ENCODE data around the gene HPS1.

HPS1 gene

GRCh38 chr10:98463976-98464754 is 17.4 kb upstream of the HPS1 start:
- DNase-seq (ENCODE audit: low read depth): no peak

DNA sequence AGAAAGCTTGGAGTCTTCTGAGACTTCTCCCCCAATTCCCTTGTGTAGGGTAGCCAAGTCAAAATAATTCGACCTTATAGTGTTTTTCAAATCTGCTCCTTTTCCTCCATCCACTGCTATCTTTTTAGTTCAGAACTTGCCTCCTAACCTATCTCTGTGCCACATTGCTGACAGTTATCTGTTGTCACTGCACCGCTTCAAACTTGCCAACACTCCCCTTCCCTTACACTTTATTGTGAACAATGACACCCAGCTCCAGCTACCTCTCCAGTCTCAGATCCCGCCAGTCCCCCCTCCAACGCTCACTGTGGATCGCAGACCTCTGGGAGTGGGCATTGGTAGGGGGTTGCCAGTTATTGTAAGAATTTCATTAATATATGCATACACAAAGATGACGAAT is 16.3 kb upstream of the HPS1 start:
- DNase-seq (ENCODE audit: low read depth): no peak

DNA sequence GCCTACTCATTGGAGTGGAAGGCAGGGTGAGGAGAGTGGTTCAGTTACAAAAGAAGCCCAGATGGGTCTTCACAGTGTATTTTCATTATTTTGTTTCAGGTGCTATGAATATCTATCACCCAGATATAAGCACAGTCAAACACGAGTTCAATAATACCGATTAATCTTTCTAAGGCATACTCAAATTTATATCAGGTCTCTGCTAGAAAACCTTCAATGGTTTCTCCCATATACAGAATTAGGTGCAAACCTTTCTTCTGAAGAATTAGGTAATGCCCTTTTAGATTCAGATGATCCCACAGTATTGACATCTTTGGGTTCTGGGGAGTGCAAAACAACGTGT is 14.7 kb upstream of the HPS1 start:
- no peak for DNase-seq (ENCODE audit: low read depth)

DNA sequence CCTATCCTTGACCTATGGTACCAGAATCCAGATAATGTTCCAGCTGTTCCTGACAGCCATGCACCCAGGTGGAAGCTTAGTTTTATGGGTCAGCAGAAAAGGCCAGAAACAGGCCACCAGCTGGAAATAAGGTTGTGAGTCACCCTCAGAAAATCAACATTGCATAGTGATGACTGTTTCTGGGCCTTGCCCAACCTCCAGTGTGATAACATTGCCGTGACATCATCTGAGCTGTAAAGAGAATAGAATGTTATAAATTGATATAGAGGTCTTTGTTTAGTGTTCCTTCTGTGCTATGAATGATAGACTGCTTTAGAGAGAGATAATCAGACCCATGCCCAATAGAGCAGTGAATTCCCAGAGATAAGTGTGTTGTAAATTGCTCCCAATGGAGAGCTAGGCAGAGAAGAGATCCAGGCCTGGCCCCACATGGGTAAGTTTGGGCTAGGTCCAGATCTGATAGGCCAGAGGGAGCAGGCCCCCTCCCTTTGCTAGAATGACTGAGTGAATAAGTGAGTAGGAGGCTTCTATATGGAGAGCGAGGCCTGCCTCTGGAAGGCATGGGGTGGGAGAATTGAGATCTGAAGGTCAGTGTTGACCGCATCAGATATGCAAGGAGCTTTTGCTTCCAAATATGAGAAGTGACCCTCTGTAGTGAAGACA is 14.2 kb upstream of the HPS1 start:
- no peak for DNase-seq (ENCODE audit: low read depth)

- no peak for DNase-seq (ENCODE audit: low read depth)
These were observed 12.4 kb upstream of the HPS1 start for GRCh38 chr10:98458809-98459784.

DNA sequence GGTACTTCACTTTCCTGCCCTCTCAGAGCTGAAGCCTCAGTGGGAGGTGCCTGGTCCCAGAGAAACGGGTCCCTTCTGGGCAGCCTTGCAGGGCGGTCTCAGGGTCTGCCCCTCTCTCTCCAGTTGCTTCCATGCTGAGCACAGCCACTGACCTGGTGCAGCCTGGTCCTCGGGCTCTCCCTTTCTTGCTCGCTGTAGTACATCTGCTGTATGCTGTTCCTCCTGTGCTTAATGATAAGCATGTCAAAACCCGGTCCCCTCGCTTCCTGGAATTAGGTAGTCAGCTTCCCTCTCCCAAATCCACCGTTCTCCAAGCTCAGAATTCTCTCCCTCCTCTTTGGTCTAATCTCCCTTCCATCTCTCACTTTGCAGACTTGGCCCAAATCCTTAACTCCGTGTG is 11.0 kb upstream of the HPS1 start:
- DNase-seq (ENCODE audit: low read depth): no peak

DNA sequence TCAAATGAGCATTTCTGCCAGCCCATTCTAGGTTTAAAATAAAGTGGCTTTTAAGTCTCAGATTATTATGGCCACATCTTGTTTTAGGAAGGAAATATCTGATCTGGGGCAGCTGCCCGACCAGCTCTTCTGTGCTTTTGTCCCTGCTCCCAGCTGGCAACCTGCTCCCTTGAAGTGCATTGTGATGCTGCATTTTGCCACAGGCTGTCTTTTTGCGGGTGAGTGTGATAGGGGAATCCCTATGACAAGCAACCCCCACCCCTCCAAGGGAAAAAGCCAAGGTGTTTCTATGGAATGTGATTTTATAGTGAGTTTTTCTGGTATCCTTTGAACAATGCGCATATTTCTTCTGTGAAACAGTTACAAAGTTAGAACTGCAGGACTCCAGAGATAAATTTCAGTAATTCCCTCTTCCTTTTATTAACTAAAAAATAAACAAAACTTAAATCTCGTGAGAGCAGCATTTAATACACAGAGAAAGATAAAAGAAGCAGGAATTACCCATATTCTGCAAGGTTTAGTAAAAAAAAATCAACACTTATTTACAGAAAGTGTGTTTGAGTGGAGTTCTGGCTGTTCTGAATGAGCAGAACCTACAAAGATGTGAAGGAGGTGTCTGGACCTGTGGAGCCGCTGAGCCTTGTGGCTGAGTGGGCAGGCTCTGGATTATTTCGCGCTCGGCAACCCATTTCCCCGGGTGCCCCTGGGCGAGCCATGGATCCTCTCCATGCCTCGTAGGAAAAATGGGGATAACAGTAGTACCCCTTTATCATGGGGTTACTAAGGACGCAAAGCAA is 10.1 kb upstream of the HPS1 start:
- DNase-seq (ENCODE audit: low read depth): no peak

DNA sequence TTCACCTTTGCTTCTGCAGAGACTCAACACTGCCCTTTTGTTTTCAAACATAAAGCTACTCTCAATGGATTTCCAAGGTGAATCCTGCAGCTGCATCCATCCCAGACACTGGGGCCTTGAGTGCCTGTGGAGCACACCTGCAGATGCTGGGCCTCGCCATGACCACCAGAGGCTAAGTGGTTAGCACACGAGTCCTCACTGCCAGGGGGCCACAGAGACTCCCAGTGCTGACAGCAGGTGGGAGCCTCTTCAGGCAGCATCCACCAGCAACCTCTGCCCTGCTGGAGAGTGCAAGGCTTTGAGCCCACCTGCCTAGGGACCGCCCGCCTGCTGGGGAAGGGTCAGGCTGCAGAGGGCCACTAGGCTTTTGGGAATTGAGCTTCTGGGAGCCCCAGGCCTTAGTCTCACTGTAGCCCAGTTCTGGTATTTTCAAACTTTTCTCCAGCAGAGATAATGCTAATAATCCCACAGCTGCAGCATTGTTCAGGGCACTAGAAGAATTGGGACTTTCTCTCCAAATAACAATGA is 9.4 kb upstream of the HPS1 start:
- no peak for DNase-seq (ENCODE audit: low read depth)

DNA sequence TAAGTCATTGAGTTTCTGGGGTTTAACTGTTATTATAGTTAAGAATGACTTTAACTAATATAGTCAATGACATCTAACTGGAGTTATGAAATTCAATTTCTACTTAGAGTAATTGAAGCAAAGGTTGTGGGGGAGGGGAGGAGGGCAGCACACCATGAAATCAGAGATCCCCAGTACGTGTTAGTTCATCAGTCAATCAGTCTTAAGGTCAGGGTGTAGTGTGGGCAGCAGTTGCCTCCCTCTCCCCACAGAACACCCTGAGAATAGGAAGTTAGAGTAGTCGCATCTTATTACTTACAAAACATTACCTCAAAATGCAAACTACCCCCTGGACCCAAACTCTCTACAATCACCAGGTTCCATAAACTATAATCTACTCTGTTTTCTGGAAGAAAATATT is 7.0 kb upstream of the HPS1 start:
- DNase-seq (ENCODE audit: low read depth): no peak

DNA sequence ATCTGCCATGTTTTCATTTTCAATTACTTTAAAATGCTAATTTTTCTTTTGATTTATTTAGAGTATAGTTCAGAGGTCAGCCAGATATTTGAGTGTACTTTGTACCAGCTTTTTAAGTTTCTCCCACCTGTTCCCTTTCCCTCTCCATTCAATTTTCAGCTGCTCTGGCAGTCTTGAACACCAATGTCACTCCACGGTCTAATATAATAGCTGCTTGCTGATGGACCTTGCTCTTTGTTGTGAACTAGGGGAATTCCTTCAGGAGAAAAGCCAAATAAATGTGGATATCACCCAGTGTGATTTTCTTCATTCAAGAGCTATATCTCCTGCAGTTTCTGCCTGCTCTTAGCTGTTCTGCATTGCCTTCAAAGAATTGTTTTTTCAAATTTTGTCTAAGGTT is 3.9 kb upstream of the HPS1 start:
- DNase-seq (ENCODE audit: low read depth): no peak

GRCh38 chr10:98449287-98449686 is 2.6 kb upstream of the HPS1 start:
- no peak for DNase-seq (ENCODE audit: low read depth)

DNA sequence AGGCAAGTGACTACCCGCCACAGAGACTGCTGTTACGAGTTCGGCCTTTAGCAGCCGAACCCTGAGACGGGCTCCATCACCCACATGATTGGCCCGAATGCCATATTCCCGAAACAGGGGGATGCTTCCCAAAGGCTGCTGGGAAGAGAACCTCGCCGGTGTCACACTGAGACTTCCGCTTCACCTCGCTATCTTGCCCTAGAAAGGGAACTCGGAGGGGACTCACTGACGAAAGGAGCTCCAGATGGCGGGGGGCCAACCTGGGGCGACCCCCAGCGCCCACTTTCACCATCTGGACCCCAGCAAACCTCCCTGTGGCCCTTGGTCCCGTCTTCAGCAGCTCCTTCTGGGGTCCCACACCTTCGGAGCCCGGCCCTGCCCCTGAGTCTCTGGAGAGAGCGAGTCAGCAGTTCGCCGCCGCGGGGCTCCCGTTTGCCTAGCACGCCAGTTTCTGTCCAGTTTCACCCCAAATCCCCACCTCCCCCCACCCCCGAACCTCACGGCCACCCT is 529 bp downstream of the HPS1 start:
- DNase-seq (ENCODE audit: low read depth): no peak

DNA sequence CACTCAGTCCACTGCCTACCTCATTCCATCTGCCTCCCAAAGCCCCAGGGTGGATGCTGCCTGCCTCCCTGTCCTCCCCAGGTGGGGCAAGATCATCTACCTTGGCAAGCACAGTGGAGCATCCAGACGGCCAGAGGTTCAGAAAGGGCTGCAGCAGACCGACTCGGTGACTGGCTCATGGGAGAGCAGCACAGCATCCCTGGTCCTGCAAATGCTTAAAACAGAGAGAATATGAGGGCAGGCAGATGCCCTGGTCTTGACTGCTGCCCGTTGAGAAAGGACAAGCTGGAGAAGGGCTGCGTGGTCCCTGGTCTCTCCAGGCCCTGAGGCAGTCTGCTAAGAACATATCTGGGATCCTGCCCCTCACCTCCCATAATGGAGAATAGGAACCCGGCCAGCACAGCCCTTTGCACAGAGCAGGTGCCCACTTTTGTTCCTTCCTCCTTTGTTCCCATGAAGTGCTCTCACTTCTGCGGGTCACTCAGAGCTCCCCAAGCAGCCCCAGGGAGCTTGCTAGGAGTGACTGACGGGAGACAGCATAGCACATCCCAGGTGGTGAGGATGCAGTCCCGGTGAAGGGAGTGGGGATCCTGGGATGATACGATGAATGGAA is 1.4 kb downstream of the HPS1 start:
- no peak for DNase-seq (ENCODE audit: low read depth)

GRCh38 chr10:98444314-98445006 is 2.3 kb downstream of the HPS1 start:
- DNase-seq (ENCODE audit: low read depth): no peak

GRCh38 chr10:98438715-98439114 is 8.0 kb downstream of the HPS1 start:
- no peak for DNase-seq (ENCODE audit: low read depth)

- DNase-seq (ENCODE audit: low read depth): no peak
These were observed 10.0 kb downstream of the HPS1 start for GRCh38 chr10:98436704-98437103.

DNA sequence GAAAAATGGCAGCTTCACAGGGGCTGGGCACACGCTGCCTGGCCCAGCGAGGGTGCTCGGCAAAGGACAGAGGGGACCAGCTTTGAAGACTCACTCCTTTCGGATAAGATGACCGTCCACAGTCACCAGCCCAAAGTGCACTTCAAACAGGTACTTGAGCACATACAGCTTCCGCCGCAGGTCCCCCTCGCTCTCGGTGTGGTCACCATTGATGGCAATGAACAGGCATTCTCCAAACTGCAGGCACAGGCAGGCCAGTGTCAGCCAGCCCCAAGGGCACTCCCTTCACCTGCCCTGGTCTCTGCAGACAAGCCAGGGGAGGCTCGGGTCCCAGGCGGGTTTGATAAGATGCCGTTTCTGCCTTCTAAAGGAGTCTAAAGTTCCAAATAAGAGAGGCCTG is 11.6 kb downstream of the HPS1 start:
- DNase-seq (ENCODE audit: low read depth): no peak

GRCh38 chr10:98433881-98434732 is 12.6 kb downstream of the HPS1 start:
- no peak for DNase-seq (ENCODE audit: low read depth)

- DNase-seq (ENCODE audit: low read depth): no peak
These were observed 13.4 kb downstream of the HPS1 start for GRCh38 chr10:98433371-98433770.

Data from stimulated activated CD8-positive, alpha-beta memory T cell treated with anti-CD3 and anti-CD28 coated beads, Interleukin-15, amount 100 ng/mL, for 1 hour (primary cell).